OCI-LY7 (cell line): ENCODE data around the gene BARX1. TPM values are rescaled to one million over a fixed set of nuclear protein-coding genes. Genes with fewer than 3 reads are reported as not detected.

Experiments used
- BruUV-seq: library from RNA; stranded (reverse); fragments of 400-500 nt; replicated peaks from 2 replicates; lab custom pipeline; 2021; lab: Mats Ljungman, UMichigan
- CTCF ChIA-PET: fragments of 300-600 bp; sonication (Branson Sonifier 250); formaldehyde crosslinking; loops from one replicate; lab custom pipeline; 2022; ENCODE audit warnings: antibody characterized with exemption; ENCODE audit not compliant: unreplicated experiment; lab: Charles Lee
- POLR2A ChIA-PET: fragments of 300-600 bp; sonication (Branson Sonifier 250); formaldehyde crosslinking; loops from one replicate; lab custom pipeline; 2022; ENCODE audit warnings: antibody characterized with exemption; lab: Charles Lee
- DNase-seq: peaks from one replicate; pipeline ENCODE4 v3.0.0-alpha.2; 2015; ENCODE audit warnings: low spot score
- H2AFZ ChIP-seq: fragments of 200-600 bp; sonication (generic), shearing (Covaris generic); 2 replicates; pipeline ENCODE4 v1.6.1; 2014; ENCODE audit warnings: mild to moderate bottlenecking, antibody characterized with exemption, low read length, moderate library complexity
- H3K27ac ChIP-seq: fragments of 200-600 bp; sonication (generic); 2 replicates; pipeline ENCODE4 v1.5.1; 2014; ENCODE audit warnings: mixed run types, low read depth, mild to moderate bottlenecking, moderate library complexity, low read length, inconsistent platforms; ENCODE audit not compliant: poor library complexity, severe bottlenecking
- H3K36me3 ChIP-seq: fragments of 200-600 bp; sonication (generic); 2 replicates; pipeline ENCODE4 v1.6.1; 2014; ENCODE audit warnings: mild to moderate bottlenecking, antibody characterized with exemption, low read length, moderate library complexity, mixed read lengths; ENCODE audit not compliant: insufficient read depth
- H3K4me1 ChIP-seq: fragments of 200-600 bp; sonication (generic); 2 replicates; pipeline ENCODE4 v1.5.1; 2014; ENCODE audit warnings: mild to moderate bottlenecking, low read length; ENCODE audit not compliant: insufficient read depth, poor library complexity, severe bottlenecking
- H3K4me2 ChIP-seq: fragments of 200-600 bp; sonication (generic); 2 replicates; pipeline ENCODE4 v1.6.1; 2014; ENCODE audit warnings: mild to moderate bottlenecking, low read length
- H3K4me3 ChIP-seq: fragments of 200-600 bp; sonication (generic); 2 replicates; pipeline ENCODE4 v1.5.1; 2014; ENCODE audit warnings: mild to moderate bottlenecking, low read depth, low read length; ENCODE audit not compliant: poor library complexity, severe bottlenecking
- H3K79me2 ChIP-seq: fragments of 200-600 bp; sonication (generic); 2 replicates; pipeline ENCODE4 v1.6.1; 2016; ENCODE audit warnings: low read depth, mild to moderate bottlenecking, low read length, moderate library complexity, mixed read lengths; ENCODE audit not compliant: insufficient read depth
- H3K9me2 ChIP-seq: fragments of 200-600 bp; sonication (generic); 2 replicates; pipeline ENCODE4 v1.6.1; 2016; ENCODE audit warnings: mild to moderate bottlenecking, low read length, mixed read lengths; ENCODE audit not compliant: insufficient read depth
- H3K9me3 ChIP-seq: fragments of 200-600 bp; sonication (generic); 2 replicates; pipeline ENCODE4 v1.6.1; 2014; ENCODE audit warnings: mild to moderate bottlenecking, mixed run types, low read length, mixed read lengths
- H4K20me1 ChIP-seq: fragments of 200-600 bp; sonication (generic); 2 replicates; pipeline ENCODE4 v1.6.1; 2014; ENCODE audit warnings: mild to moderate bottlenecking, antibody characterized with exemption, low read length, moderate library complexity, mixed read lengths; ENCODE audit not compliant: insufficient read depth
- EZH2phosphoT487 ChIP-seq: fragments of 200-600 bp; sonication (generic); IDR thresholded peaks from 2 replicates; pipeline ENCODE4 v1.6.1; 2018; ENCODE audit warnings: low read depth, borderline replicate concordance, mild to moderate bottlenecking, mixed run types, antibody characterized with exemption, low read length, moderate library complexity, mixed read lengths
- intact Hi-C: fragments of 100-400 bp; cut with micrococcal nuclease; formaldehyde crosslinking; loops from one replicate; pipeline ENCODE4 v1.10.0; 2022; ENCODE audit not compliant: unreplicated experiment
- total RNA-seq, 2 experiments: library from RNA; depleted of rRNA in 1 of 2; stranded (reverse); fragments of >200 nt in 1 of 2; shearing (Covaris generic) in 1 of 2; gene quantifications; 2 replicates each; pipeline ENCODE4 v1.2.3, GENCODE V29; 2014 to 2022
- TF ChIP-seq, protein P1 (sequence below): fragments of 200-600 bp; sonication (generic); conservative IDR thresholded peaks from 2 replicates; pipeline ENCODE4 v1.5.1; 2014; ENCODE audit warnings: mild to moderate bottlenecking, antibody characterized with exemption, low read length, moderate library complexity, mixed read lengths

Gene BARX1
- total RNA-seq, 2 experiments from 2014 or later: not detected

- Histone ChIP-seq H3K4me1 (no peaks in the 10 kb centered on the region), H2AFZ (no peak overlapping the region), H3K9me2 (no peaks in the 10 kb centered on the region), H3K27ac (no peak overlapping the region), H3K79me2 (no peaks in the 10 kb centered on the region), H4K20me1 (no peaks in the 10 kb centered on the region), H3K36me3 (no peaks in the 10 kb centered on the region), H3K4me2 (no peak overlapping the region), H3K9me3 (no peaks in the 10 kb centered on the region), H3K4me3 (no peak overlapping the region)
- no TSS peak for BruUV-seq
- intact Hi-C loops: loop anchor here (10.0 kb wide), 1 partner anchor 862 kb away; no protein-coding TSS in a partner anchor
- TF ChIP-seq, protein P1, sequence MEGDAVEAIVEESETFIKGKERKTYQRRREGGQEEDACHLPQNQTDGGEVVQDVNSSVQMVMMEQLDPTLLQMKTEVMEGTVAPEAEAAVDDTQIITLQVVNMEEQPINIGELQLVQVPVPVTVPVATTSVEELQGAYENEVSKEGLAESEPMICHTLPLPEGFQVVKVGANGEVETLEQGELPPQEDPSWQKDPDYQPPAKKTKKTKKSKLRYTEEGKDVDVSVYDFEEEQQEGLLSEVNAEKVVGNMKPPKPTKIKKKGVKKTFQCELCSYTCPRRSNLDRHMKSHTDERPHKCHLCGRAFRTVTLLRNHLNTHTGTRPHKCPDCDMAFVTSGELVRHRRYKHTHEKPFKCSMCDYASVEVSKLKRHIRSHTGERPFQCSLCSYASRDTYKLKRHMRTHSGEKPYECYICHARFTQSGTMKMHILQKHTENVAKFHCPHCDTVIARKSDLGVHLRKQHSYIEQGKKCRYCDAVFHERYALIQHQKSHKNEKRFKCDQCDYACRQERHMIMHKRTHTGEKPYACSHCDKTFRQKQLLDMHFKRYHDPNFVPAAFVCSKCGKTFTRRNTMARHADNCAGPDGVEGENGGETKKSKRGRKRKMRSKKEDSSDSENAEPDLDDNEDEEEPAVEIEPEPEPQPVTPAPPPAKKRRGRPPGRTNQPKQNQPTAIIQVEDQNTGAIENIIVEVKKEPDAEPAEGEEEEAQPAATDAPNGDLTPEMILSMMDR: no peak
- no peak for TF ChIP-seq EZH2phosphoT487
- ChIA-PET POLR2A (no interaction called here), CTCF (no interaction called here)
- DNase-seq: no peak
Measured at GRCh38 chr9:93967020-93967803, 12.1 kb upstream of the BARX1 start.

DNA sequence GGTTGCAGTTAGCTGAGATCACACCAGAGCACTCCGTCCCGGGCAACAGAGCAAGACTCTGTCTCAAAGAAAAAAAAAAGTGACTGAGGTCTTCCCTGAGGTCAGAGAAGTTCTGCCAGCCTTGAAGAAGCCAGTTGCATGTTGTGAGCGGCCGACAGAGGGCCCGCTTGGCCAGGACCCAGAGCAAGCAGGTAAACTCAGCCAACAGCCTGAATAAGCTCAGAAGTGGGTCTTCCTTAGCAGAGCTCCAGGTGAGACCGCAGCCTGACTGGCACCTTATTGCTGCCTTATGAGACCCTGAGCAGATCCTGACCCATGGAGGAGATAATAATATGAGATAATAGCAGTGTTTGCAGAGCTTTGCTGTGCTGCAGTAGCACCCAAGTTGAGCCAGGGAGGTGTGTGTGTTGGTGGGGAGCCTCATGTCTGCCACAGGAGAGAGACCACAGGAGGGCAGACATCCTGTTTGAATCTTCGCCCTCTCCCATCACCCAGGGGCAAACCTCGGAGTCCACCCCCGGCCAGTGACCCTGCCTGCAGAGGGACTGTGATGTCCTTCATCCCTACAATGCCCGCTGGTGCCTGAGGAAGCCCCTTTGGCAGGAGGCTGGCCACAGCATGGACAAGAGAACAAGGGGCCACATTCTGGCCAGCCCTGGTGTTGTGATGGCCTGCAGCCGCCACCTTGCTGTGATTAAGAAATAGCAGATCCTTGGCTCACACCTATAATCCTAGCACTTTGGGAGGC, 10.8 kb upstream of the BARX1 start:
- TF ChIP-seq EZH2phosphoT487: no peak
- TF ChIP-seq, protein P1: no peak
- POLR2A ChIA-PET: no interaction called here
- no peaks in the 10 kb centered on the region for H3K36me3 ChIP-seq
- H2AFZ ChIP-seq: no peak overlapping the region
- CTCF ChIA-PET: no interaction called here
- H3K4me3 ChIP-seq: no peak overlapping the region
- H3K79me2 ChIP-seq: no peaks in the 10 kb centered on the region
- H3K9me2 ChIP-seq: no peaks in the 10 kb centered on the region
- no peak overlapping the region for H3K27ac ChIP-seq
- no peaks in the 10 kb centered on the region for H4K20me1 ChIP-seq
- no peaks in the 10 kb centered on the region for H3K4me1 ChIP-seq
- H3K9me3 ChIP-seq: no peaks in the 10 kb centered on the region
- H3K4me2 ChIP-seq: no peak overlapping the region
- DNase-seq: no peak
- no TSS peak for BruUV-seq
- intact Hi-C loops: loop anchor here (10.0 kb wide), 1 partner anchor 861 kb away; no protein-coding TSS in a partner anchor
